Lower leg skin (tissue), 4 donors: Measurements from ENCODE around the gene SUOX. TPM values are rescaled to one million over a fixed set of nuclear protein-coding genes. Genes with fewer than 3 reads are reported as not detected.
"Not testable (repeated sequence)": the region's sequence is repeated elsewhere in the genome, so short reads cannot be mapped to it uniquely, and the experiment has no call there.

Source experiments
- DNase-seq, 2 donors: peaks; one replicate each; pipeline ENCODE4 v3.0.0-alpha.2; 2019; ENCODE audit warnings: low spot score in 2 of 2
- H3K4me3 ChIP-seq: fragments of 200-600 bp; sonication (generic); 2 replicates; pipeline ENCODE4 v1.5.1; 2017; ENCODE audit warnings: mild to moderate bottlenecking, low read depth; ENCODE audit not compliant: poor library complexity, severe bottlenecking
- POLR2A ChIP-seq, 2 donors: fragments of 450-650 bp; IDR thresholded peaks; one replicate each; pipeline ENCODE4 v1.6.1; 2016 to 2017; ENCODE audit warnings: antibody characterized with exemption in 2 of 2, mild to moderate bottlenecking in 1 of 2, moderate library complexity in 1 of 2
- WGBS, 2 donors: methylation state at CpG; one replicate each; pipeline ENCODE4 v1.1.5; 2018; 5-methylcytosine and 5-hydroxymethylcytosine counted together
- intact Hi-C: fragments of 100-400 bp; cut with DNase I; formaldehyde crosslinking; loops from one replicate; pipeline ENCODE4 v1.15.0; 2023; ENCODE audit warnings: low total_unique reads
- total RNA-seq, 4 donors: library from RNA; depleted of rRNA; stranded (reverse); fragments of >200 nt; gene quantifications; one replicate each; pipeline ENCODE4 v1.1.0, GENCODE V29; 2016
- TF ChIP-seq, protein P1 (sequence below), 3 donors: fragments of 450-650 bp; IDR thresholded peaks; one replicate each; pipeline ENCODE4 v1.5.1; 2016; ENCODE audit warnings: antibody characterized with exemption in 3 of 3, mild to moderate bottlenecking in 3 of 3, moderate library complexity in 2 of 3

The SUOX gene
- total RNA-seq, 4 donors from 2014 or later, result 7.6 to 21.4 (median 13.8) TPM

DNA sequence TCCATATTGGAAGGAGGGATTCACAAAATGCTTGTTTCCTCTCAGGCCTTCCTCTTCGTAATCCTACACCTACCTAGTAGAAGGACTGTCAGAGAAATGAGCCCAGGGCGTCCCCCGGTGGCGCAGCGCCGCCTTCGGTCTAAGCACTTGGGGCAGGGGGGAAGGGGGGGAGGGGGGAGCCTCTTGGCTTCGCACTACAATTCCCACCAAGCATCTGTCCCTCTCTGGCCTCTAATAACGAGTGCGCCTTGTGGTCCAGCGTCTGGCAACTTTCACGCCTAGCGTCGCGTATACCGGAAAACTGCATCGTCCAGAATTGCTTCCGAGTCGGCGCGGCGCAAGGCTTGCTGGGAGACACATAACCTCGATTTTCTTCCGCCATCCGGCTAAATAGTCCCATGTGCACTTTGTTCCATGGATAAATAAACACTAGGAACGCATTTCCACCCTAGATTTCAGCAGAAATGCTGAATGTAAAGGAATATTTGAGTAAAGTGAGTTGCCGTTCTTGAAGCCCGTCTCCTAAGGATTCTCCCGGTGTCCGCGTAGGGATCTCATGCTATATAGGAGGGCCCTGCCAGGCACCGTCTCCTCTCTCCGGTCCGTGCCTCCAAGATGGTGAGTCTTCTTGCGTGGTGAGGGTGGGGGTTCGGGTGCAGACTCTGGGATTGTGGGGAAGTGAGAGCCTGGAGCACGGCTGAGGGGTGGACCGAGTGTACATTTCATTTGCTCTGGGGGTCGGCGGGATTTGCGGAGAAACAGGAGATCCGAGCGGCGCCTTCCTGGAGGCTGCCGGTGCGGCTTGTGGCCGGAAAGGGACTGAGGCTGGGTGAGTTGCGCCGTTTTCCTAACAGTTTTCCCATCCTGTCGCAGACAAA is 44.7 kb downstream of the SUOX start, which contains the start of gene RPS26:
Gene RPS26 (plus strand): TSS at position 367 of the 878 bp plus-strand sequence. CDS start 249 bp downstream, at position 616.
- peak in 1 of 2 donors; percentile 91 for TF ChIP-seq POLR2A (IDR thresholded peaks at IDR 0.05)
- TF ChIP-seq, protein P1, sequence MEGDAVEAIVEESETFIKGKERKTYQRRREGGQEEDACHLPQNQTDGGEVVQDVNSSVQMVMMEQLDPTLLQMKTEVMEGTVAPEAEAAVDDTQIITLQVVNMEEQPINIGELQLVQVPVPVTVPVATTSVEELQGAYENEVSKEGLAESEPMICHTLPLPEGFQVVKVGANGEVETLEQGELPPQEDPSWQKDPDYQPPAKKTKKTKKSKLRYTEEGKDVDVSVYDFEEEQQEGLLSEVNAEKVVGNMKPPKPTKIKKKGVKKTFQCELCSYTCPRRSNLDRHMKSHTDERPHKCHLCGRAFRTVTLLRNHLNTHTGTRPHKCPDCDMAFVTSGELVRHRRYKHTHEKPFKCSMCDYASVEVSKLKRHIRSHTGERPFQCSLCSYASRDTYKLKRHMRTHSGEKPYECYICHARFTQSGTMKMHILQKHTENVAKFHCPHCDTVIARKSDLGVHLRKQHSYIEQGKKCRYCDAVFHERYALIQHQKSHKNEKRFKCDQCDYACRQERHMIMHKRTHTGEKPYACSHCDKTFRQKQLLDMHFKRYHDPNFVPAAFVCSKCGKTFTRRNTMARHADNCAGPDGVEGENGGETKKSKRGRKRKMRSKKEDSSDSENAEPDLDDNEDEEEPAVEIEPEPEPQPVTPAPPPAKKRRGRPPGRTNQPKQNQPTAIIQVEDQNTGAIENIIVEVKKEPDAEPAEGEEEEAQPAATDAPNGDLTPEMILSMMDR (IDR thresholded peaks at IDR 0.05), result no peak
- intact Hi-C loops, result no loop called here
- H3K4me3 ChIP-seq, result peak within 1 kb of the TSS; percentile 82
- DNase-seq, result peak; percentile 96 to 98
- 1% methylated on average over 50 of the region's 50 CpGs for WGBS, 2 donors

DNA sequence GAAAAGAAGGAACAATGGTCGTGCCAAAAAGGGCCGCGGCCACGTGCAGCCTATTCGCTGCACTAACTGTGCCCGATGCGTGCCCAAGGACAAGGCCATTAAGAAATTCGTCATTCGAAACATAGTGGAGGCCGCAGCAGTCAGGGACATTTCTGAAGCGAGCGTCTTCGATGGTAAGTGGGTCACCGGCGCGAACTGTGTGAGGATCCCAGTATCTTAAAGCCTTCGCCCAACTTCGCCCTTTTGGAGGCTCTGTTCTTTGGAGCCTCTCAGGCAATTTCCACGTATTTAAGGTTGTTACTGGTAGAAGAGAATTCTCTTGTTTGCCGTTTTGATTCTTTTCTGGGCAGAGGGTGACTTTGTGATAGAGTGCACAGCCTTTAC is 45.3 kb downstream of the SUOX start:
- DNase-seq, intact Hi-C loops: not testable (repeated sequence)
- peak overlapping the region; percentile 82 for H3K4me3 ChIP-seq
- WGBS, 2 donors, result 0% methylated on average over 20 of the region's 20 CpGs

DNA sequence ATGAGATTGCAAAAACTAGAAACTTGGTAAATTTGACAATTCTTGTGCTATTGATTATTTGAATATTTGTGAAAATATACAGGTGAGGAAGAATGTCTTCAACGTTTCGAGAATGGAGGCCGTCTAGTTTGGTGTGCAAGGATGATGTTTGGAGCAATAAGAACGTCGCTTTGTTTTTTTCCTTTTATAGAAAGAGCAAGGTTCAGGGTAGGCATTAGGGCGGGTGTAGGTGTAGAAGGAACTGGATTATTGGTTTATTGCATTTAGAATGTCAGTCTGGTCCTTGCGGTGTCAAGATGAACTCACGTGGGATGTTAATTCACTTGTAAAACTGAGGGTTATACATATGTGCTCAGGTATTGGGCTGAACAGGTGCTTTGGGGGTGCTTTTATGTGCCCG is 45.8 kb downstream of the SUOX start:
- WGBS, 2 donors, result 38 to 40% methylated on average over 9 of the region's 9 CpGs
- no peak for DNase-seq
- intact Hi-C loops, result no loop called here
- H3K4me3 ChIP-seq, result peak overlapping the region; percentile 82
- TF ChIP-seq POLR2A (IDR thresholded peaks at IDR 0.05), result no peak
- TF ChIP-seq, protein P1 (IDR thresholded peaks at IDR 0.05), result no peak

DNA sequence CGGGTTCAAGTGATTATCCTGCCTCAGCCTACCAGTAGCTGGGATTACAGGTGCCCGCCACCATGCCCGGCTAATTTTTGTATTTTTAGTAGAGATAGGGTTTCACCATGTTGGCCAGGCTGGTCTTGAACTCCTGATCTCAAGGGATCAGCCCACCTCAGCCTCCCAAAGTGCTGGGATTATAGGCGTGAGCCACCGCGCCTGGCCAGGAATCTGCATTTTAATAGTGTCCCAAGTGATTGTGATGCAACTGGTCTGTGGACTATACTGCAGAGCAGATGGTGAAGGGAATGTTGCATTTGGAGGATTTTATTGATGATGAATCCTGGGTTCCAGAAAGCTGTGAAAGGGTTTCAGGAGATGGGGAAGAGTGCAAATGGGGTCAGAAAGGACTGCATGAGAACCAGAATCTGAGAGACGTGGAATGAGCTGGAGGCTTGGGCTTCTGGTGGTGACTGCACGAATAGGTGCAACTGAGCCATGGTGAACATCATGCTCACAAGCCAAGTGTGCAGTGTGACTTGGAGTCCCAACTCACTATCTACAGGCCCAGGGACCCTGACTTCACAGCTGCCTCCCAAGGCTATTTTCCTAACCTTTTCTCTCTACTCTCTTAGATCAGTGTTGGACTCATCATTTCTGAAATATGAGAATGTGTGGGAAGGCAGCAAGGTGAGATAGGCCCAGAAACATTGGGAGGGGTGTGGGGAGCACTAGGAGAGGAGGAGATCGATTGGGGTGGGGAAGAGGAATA is 49.1 kb downstream of the SUOX start:
- intact Hi-C loops, result no loop called here
- TF ChIP-seq, protein P1 (IDR thresholded peaks at IDR 0.05), result no peak
- no peak for TF ChIP-seq POLR2A (IDR thresholded peaks at IDR 0.05)
- no peak overlapping the region for H3K4me3 ChIP-seq
- 84 to 89% methylated on average over 9 of the region's 9 CpGs for WGBS, 2 donors
- DNase-seq, result no peak

DNA sequence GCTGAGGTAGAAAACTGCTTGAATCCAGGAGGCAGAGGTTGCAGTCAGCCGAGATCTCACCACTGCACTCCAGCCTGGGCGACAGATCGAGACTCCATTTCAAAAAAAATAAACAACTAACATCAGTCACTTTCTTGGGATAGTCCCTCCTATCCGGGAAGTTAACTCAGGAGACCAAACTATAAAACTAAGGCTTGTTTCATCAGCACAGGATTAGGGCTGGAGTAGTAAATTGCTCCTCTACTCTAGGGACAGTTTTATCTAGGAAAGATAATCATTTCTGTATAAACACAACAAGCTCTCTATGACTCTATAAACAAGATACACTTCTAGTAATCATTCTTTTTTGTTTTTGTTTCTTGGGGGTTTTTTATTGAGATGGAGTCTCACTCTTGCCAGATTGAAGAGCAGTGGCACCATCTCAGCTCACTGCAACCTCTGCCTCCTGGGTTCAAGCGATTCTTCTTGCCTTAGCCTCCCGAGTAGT is 56.4 kb downstream of the SUOX start:
- WGBS, 2 donors, result 79 to 84% methylated on average over 6 of the region's 6 CpGs
- no peak for DNase-seq
- intact Hi-C loops, result no loop called here
- TF ChIP-seq, protein P1 (IDR thresholded peaks at IDR 0.05), result no peak
- no peak for TF ChIP-seq POLR2A (IDR thresholded peaks at IDR 0.05)
- no peak overlapping the region for H3K4me3 ChIP-seq

Other genes starting within 250 kb of the SUOX start
- gene SARNP, start 179.6 kb upstream of the SUOX start, total RNA-seq, result 10 to 100 TPM; 36.8 to 62.1 (median 59.6) TPM
- gene ORMDL2, start 179.2 kb upstream of the SUOX start, total RNA-seq, result 10 to 100 TPM; 10.7 to 21.5 (median 17.8) TPM
- 10 to 100 TPM; 25.8 to 39.3 (median 36.1) TPM for gene DNAJC14, start 167.7 kb upstream of the SUOX start, total RNA-seq
- gene MMP19, start 154.3 kb upstream of the SUOX start, total RNA-seq, result 1 to 10 TPM; 3.4 to 9.0 (median 5.1) TPM
- 10 to 100 TPM; 46.8 to 63.7 (median 49.1) TPM for gene PYM1, start 69.4 kb upstream of the SUOX start, total RNA-seq
- gene DGKA, start 66.1 kb upstream of the SUOX start, total RNA-seq, result 100 to 1,000 TPM; 139 to 354 (median 176) TPM
- 10 to 100 TPM; 17.2 to 49.3 (median 34.2) TPM for gene PMEL, start 31.2 kb upstream of the SUOX start, total RNA-seq
- 10 to 100 TPM; 18.3 to 25.2 (median 24.0) TPM for gene CDK2, start 30.4 kb upstream of the SUOX start, total RNA-seq
- gene RAB5B, start 23.2 kb upstream of the SUOX start, total RNA-seq, result 100 to 1,000 TPM in 3 of 4 donors, 10 to 100 TPM in 1; 96.9 to 141 (median 129) TPM
- 1 to 10 TPM; 2.4 to 5.8 (median 3.4) TPM for gene IKZF4, start 23.8 kb downstream of the SUOX start, total RNA-seq
- 1,000 to 10,000 TPM in 1 of 4 donors, 100 to 1,000 TPM in 3; 390 to 2,886 (median 552) TPM for gene RPS26, start 44.6 kb downstream of the SUOX start, total RNA-seq
- gene ERBB3, start 82.9 kb downstream of the SUOX start, total RNA-seq, result 100 to 1,000 TPM; 177 to 209 (median 202) TPM
- gene PA2G4, start 107.3 kb downstream of the SUOX start, total RNA-seq, result 100 to 1,000 TPM; 118 to 201 (median 130) TPM
- gene RPL41, start 119.4 kb downstream of the SUOX start, total RNA-seq, result 1,000 to 10,000 TPM; 3,201 to 5,967 (median 4,725) TPM
- gene ZC3H10, start 121.0 kb downstream of the SUOX start, total RNA-seq, result 1 to 10 TPM; 3.4 to 4.4 (median 3.7) TPM
- gene ESYT1, start 131.0 kb downstream of the SUOX start, total RNA-seq, result 10 to 100 TPM; 51.2 to 84.1 (median 64.9) TPM
- gene MYL6B, start 155.3 kb downstream of the SUOX start, total RNA-seq, result 10 to 100 TPM in 3 of 4 donors, 1 to 10 TPM in 1; 9.0 to 40.1 (median 22.5) TPM
- 1,000 to 10,000 TPM in 1 of 4 donors, 100 to 1,000 TPM in 3; 700 to 1,156 (median 824) TPM for gene MYL6, start 161.1 kb downstream of the SUOX start, total RNA-seq
- gene SMARCC2, start 192.2 kb downstream of the SUOX start, total RNA-seq, result 10 to 100 TPM; 55.3 to 90.5 (median 63.5) TPM
- gene RNF41, start 224.6 kb downstream of the SUOX start, total RNA-seq, result 10 to 100 TPM; 33.3 to 46.5 (median 42.1) TPM
- gene NABP2, start 227.1 kb downstream of the SUOX start, total RNA-seq, result 10 to 100 TPM in 3 of 4 donors, 1 to 10 TPM in 1; 9.9 to 23.1 (median 17.9) TPM
- gene SLC39A5, start 232.8 kb downstream of the SUOX start, total RNA-seq, result not detected